H1 (cell line): ENCODE results near the gene CCDC154. TPM values are rescaled to one million over a fixed set of nuclear protein-coding genes. Genes with fewer than 3 reads are reported as not detected.

Source experiments
- CTCF ChIA-PET: fragments of 300-600 bp; sonication (Branson Sonifier 250); formaldehyde crosslinking; loops from one replicate; lab custom pipeline; 2021; ENCODE audit not compliant: partially characterized antibody; lab: Charles Lee
- POLR2A ChIA-PET: fragments of 300-600 bp; sonication (Branson Sonifier 250); formaldehyde crosslinking; loops from one replicate; lab custom pipeline; 2021; ENCODE audit warnings: inconsistent platforms; ENCODE audit not compliant: partially characterized antibody; lab: Charles Lee
- DNase-seq, 2 experiments: peaks; one replicate each; pipeline versions ENCODE4 v3.0.0 to v3.0.0-alpha.2; 2010 to 2022; ENCODE audit warnings: low spot score in 2 of 2, low read depth in 1 of 2, mixed read lengths in 1 of 2
- FAIRE-seq: peaks from 2 replicates; lab custom pipeline; 2011; peaks lifted over from hg19 to GRCh38; lab: Jason Lieb, UNC
- H2AFZ ChIP-seq: 2 replicates; pipeline ENCODE4 v1.8.1; 2012; ENCODE audit warnings: low read length, inconsistent platforms
- H2AK5ac ChIP-seq: 2 replicates; pipeline ENCODE4 v1.6.1; 2013; ENCODE audit warnings: low read depth, low read length
- H2BK120ac ChIP-seq: replicated peaks from 2 replicates; pipeline ENCODE3; 2013; ENCODE audit warnings: low read depth, low read length, inconsistent platforms
- H2BK12ac ChIP-seq: 2 replicates; pipeline ENCODE4 v1.6.1; 2013; ENCODE audit warnings: low read depth, low read length
- H2BK15ac ChIP-seq: 2 replicates; pipeline ENCODE4 v1.6.1; 2013; ENCODE audit warnings: low read length
- H2BK20ac ChIP-seq: 2 replicates; pipeline ENCODE4 v1.6.1; 2013; ENCODE audit warnings: low read length
- H2BK5ac ChIP-seq: 2 replicates; pipeline ENCODE4 v1.6.1; 2013; ENCODE audit warnings: low read depth, low read length
- H3K14ac ChIP-seq: 2 replicates; pipeline ENCODE4 v1.6.1; 2013; ENCODE audit warnings: inconsistent platforms; ENCODE audit not compliant: insufficient read length
- H3K18ac ChIP-seq: 2 replicates; pipeline ENCODE4 v1.6.1; 2013; ENCODE audit warnings: low read length; ENCODE audit errors: extremely low read depth
- H3K23ac ChIP-seq: 2 replicates; pipeline ENCODE4 v1.6.1; 2013; ENCODE audit warnings: inconsistent platforms; ENCODE audit not compliant: insufficient read length
- H3K23me2 ChIP-seq: 2 replicates; pipeline ENCODE4 v1.6.1; 2013; ENCODE audit warnings: low read depth, low read length
- H3K27ac ChIP-seq: 2 replicates; pipeline ENCODE4 v1.6.1; 2011; ENCODE audit warnings: low read depth, low read length, inconsistent platforms
- H3K27me3 ChIP-seq, 4 experiments: replicated peaks in 1 of 4; 1 replicate in 1 of 4; 2 replicates in 3 of 4; pipeline versions ENCODE4 v1.6.1 to v1.8.1; 2011 to 2013; ENCODE audit warnings: low read length in 3 of 4, mild to moderate bottlenecking in 3 of 4, inconsistent platforms in 2 of 4, mixed read lengths in 2 of 4, moderate library complexity in 1 of 4; ENCODE audit not compliant: control insufficient read depth in 3 of 4, insufficient read depth in 3 of 4; ENCODE audit errors: extremely low read depth in 1 of 4
- H3K36me3 ChIP-seq, 4 experiments: 2 replicates each; pipeline versions ENCODE4 v1.6.1 to v1.8.1; 2011 to 2013; ENCODE audit warnings: mild to moderate bottlenecking in 4 of 4, low read length in 3 of 4, moderate library complexity in 2 of 4, control low read depth in 1 of 4, inconsistent platforms in 1 of 4; ENCODE audit not compliant: insufficient read depth in 4 of 4, control insufficient read depth in 2 of 4
- H3K4ac ChIP-seq: replicated peaks from 2 replicates; pipeline ENCODE3; 2013; ENCODE audit warnings: low read length, low read depth, mixed read lengths, inconsistent platforms; ENCODE audit not compliant: insufficient read length
- H3K4me1 ChIP-seq, 4 experiments: replicated peaks in 1 of 4; 1 replicate in 1 of 4; 2 replicates in 3 of 4; pipeline versions ENCODE4 v1.6.1 to v1.8.1; 2011 to 2013; ENCODE audit warnings: low read length in 3 of 4, inconsistent platforms in 2 of 4, mixed read lengths in 1 of 4; ENCODE audit not compliant: insufficient read depth in 4 of 4, control insufficient read depth in 3 of 4
- H3K4me2 ChIP-seq, 2 experiments: 2 replicates each; pipeline versions ENCODE4 v1.6.1 to v1.8.1; 2011 to 2013; ENCODE audit warnings: low read depth in 2 of 2, low read length in 2 of 2, control low read depth in 1 of 2, inconsistent platforms in 1 of 2, mild to moderate bottlenecking in 1 of 2; ENCODE audit not compliant: insufficient read depth in 1 of 2
- H3K4me3 ChIP-seq, 4 experiments: fragments of 200-600, 300-600 bp in 1 of 4; sonication (generic), shearing (Covaris generic), sonication (Bioruptor Twin) in 1 of 4; 2 replicates each; pipeline versions ENCODE4 v1.5.1 to v1.8.1; 2011 to 2016; ENCODE audit warnings: low read length in 4 of 4, low read depth in 3 of 4, control low read depth in 2 of 4, inconsistent platforms in 2 of 4, mild to moderate bottlenecking in 2 of 4, mixed read lengths in 1 of 4, moderate library complexity in 1 of 4; ENCODE audit not compliant: insufficient read depth in 2 of 4; ENCODE audit errors: extremely low read depth in 1 of 4
- H3K56ac ChIP-seq: replicated peaks from 2 replicates; pipeline ENCODE3; 2013; ENCODE audit warnings: low read depth, mild to moderate bottlenecking, mixed read lengths, low read length, inconsistent platforms; ENCODE audit not compliant: insufficient read length
- H3K79me1 ChIP-seq: 2 replicates; pipeline ENCODE4 v1.6.1; 2013; ENCODE audit warnings: low read depth, low read length, control low read depth
- H3K79me2 ChIP-seq, 2 experiments: 2 replicates each; pipeline versions ENCODE4 v1.6.1 to v1.8.1; 2012 to 2013; ENCODE audit warnings: low read length in 2 of 2, mild to moderate bottlenecking in 2 of 2, inconsistent platforms in 1 of 2; ENCODE audit not compliant: insufficient read depth in 2 of 2, control insufficient read depth in 1 of 2
- H3K9ac ChIP-seq, 4 experiments: replicated peaks in 1 of 4; 1 replicate in 1 of 4; 2 replicates in 3 of 4; pipeline versions ENCODE4 v1.6.1 to v1.8.1; 2011 to 2013; ENCODE audit warnings: low read depth in 3 of 4, low read length in 3 of 4, control low read depth in 2 of 4, mild to moderate bottlenecking in 2 of 4, moderate library complexity in 2 of 4, inconsistent platforms in 1 of 4; ENCODE audit errors: extremely low read depth in 1 of 4
- H3K9me3 ChIP-seq, 2 experiments: 2 replicates each; pipeline versions ENCODE4 v1.6.1 to v1.8.1; 2012 to 2013; ENCODE audit warnings: mild to moderate bottlenecking in 2 of 2, moderate library complexity in 2 of 2, control low read depth in 1 of 2, inconsistent platforms in 1 of 2, low read depth in 1 of 2, low read length in 1 of 2, mixed read lengths in 1 of 2; ENCODE audit not compliant: insufficient read depth in 2 of 2
- H4K20me1 ChIP-seq, 2 experiments: replicated peaks in 1 of 2; 2 replicates each; pipeline versions ENCODE3 to v1.8.1; 2011 to 2013; ENCODE audit warnings: inconsistent platforms in 2 of 2, low read length in 2 of 2, mild to moderate bottlenecking in 1 of 2; ENCODE audit not compliant: insufficient read depth in 2 of 2, control insufficient read depth in 1 of 2
- H4K5ac ChIP-seq: 2 replicates; pipeline ENCODE4 v1.6.1; 2013; ENCODE audit warnings: low read length, low read depth, mixed read lengths, inconsistent platforms; ENCODE audit not compliant: insufficient read length
- H4K8ac ChIP-seq: 2 replicates; pipeline ENCODE4 v1.8.0; 2013; ENCODE audit warnings: mild to moderate bottlenecking, moderate library complexity, low read length, inconsistent platforms; ENCODE audit not compliant: insufficient read depth; ENCODE audit errors: extremely low read depth
- H4K91ac ChIP-seq: replicated peaks from 2 replicates; pipeline ENCODE3; 2013; ENCODE audit warnings: low read length, mixed read lengths, inconsistent platforms; ENCODE audit not compliant: insufficient read length
- ATF2 ChIP-seq: IDR thresholded peaks from 2 replicates; pipeline ENCODE4 v1.6.1; 2012; ENCODE audit warnings: low read length, inconsistent platforms
- BACH1 ChIP-seq: IDR thresholded peaks from 2 replicates; pipeline ENCODE4 v1.6.1; 2012; ENCODE audit warnings: low read length, improper control_type of control experiment
- EZH2 ChIP-seq: fragments of 200-600 bp; sonication (generic); IDR thresholded peaks from 2 replicates; pipeline ENCODE4 v1.7.1; 2012; ENCODE audit warnings: low read depth, mild to moderate bottlenecking, moderate library complexity, low read length, inconsistent platforms; ENCODE audit not compliant: severe bottlenecking
- FOSL1 ChIP-seq: IDR thresholded peaks from 2 replicates; pipeline ENCODE4 v1.6.1; 2011; ENCODE audit warnings: mild to moderate bottlenecking, low read depth, low read length, moderate library complexity; ENCODE audit not compliant: insufficient read depth
- HDAC2 ChIP-seq, 2 experiments: fragments of 300-600 bp in 1 of 2; sonication (generic) in 1 of 2; IDR thresholded peaks; 2 replicates each; pipeline ENCODE4 v1.6.1; 2011 to 2012; ENCODE audit warnings: low read depth in 2 of 2, low read length in 2 of 2, mild to moderate bottlenecking in 2 of 2, moderate library complexity in 2 of 2, borderline replicate concordance in 1 of 2, inconsistent platforms in 1 of 2
- JUN ChIP-seq: IDR thresholded peaks from 2 replicates; pipeline ENCODE4 v1.6.1; 2011; ENCODE audit warnings: low read depth, mild to moderate bottlenecking, improper control_type of control experiment, low read length
- KDM5A ChIP-seq: fragments of 200-600 bp; IDR thresholded peaks from 2 replicates; pipeline ENCODE4 v1.7.1; 2012; ENCODE audit warnings: mild to moderate bottlenecking, low read length, inconsistent platforms, mixed read lengths
- SIRT6 ChIP-seq: IDR thresholded peaks from one replicate; pipeline ENCODE4 v1.7.1; 2012; ENCODE audit warnings: low read length, inconsistent platforms
- TCF12 ChIP-seq: IDR thresholded peaks from 2 replicates; pipeline ENCODE4 v1.6.1; 2011; ENCODE audit warnings: low read depth, mild to moderate bottlenecking, low read length
- WGBS, 2 experiments: shearing (Covaris generic) in 1 of 2; methylation state at CpG; one replicate each; pipeline versions ENCODE4 v1.1.6 to v1.1.7; 2013 to 2015; ENCODE audit warnings: low lambda C conversion rate in 2 of 2, mixed read lengths in 2 of 2, inconsistent platforms in 1 of 2, low coverage in 1 of 2, missing lambda C conversion rate in 1 of 2; ENCODE audit not compliant: insufficient replicate concordance in 2 of 2, insufficient coverage in 1 of 2, insufficient read length in 1 of 2; ENCODE audit errors: extremely low coverage in 1 of 2, missing lambda C conversion rate in 1 of 2; 5-methylcytosine and 5-hydroxymethylcytosine counted together
- polyA plus RNA-seq, 7 experiments: library from polyadenylated mRNA; depleted of rRNA in 3 of 7; stranded (reverse) in 5 of 7; unstranded in 2 of 7; fragments of >200 nt in 5 of 7; fragments of 200-250 nt in 2 of 7; gene quantifications; 1 replicate in 5 of 7; 2 replicates in 1 of 7; 4 replicates in 1 of 7; pipeline versions ENCODE4 v1.2.1 to v1.2.3, GENCODE V29; 2011 to 2013; ENCODE audit warnings: missing spikeins in 2 of 7, mixed read lengths in 2 of 7
- total RNA-seq: library from RNA; stranded (reverse); fragmentation: NEBNext Ultra II Directional; extraction: Animal tissue kit (Norgen Biotek cat#: 25700); gene quantifications from 2 replicates; pipeline ENCODE4 v1.2.1, GENCODE V29; 2021

The CCDC154 gene
- total and polyA plus RNA-seq, 2 of the 8 experiments (the other 6 are each of a cell fraction or from before 2014, with no cell fraction given) = 0.15 to 0.88 TPM

- Histone ChIP-seq H3K79me2 (no peaks in the 10 kb centered on the region), H3K36me3 (peaks cover 0 to 35% (median 14%) of the 10 kb centered on the region in 4 experiments; a peak in 6 of 8 replicates), H2BK15ac (no peak overlapping the region), H3K9ac (no peak overlapping the region), H3K27ac (no peak overlapping the region), H3K4me1 (no peaks in the 10 kb centered on the region), H4K20me1 (peaks cover 2 to 6% of the 10 kb centered on the region in 2 experiments), H4K5ac (no peak overlapping the region), H4K91ac (no peak overlapping the region), H2BK120ac (no peak overlapping the region), H2BK5ac (no peak overlapping the region), H3K4me2 (no peak overlapping the region), H3K14ac (no peak overlapping the region), H2BK12ac (no peak overlapping the region), H3K18ac (no peak overlapping the region), H3K27me3 (no peaks in the 10 kb centered on the region), H3K23me2 (no peaks in the 10 kb centered on the region), H3K23ac (no peak overlapping the region), H3K79me1 (no peaks in the 10 kb centered on the region; the same call in 1 of the 2 replicates), H3K9me3 (no peaks in the 10 kb centered on the region), H3K4me3 (no peak overlapping the region), H3K4ac (no peak overlapping the region), H2BK20ac (no peak overlapping the region), H3K56ac (no peak overlapping the region), H4K8ac (no peak overlapping the region), H2AFZ (no peak overlapping the region), H2AK5ac (no peak overlapping the region)
- 94% methylated on average over 37 of the region's 41 CpGs; no CpG with 5 or more reads in 1 of the 2 experiments for WGBS, 2 experiments
- ChIA-PET CTCF (interaction anchor here (0.5 to 1.4 kb wide), 3 partner anchors 12 to 91 kb away, joined by 3 to 5 read pairs (median 3); partner anchors contain the start of gene CCDC154), POLR2A (interaction anchor here (1.1 to 1.3 kb wide), 2 partner anchors 12 kb away, joined by 3 to 4 read pairs; no protein-coding TSS in a partner anchor)
- FAIRE-seq (no peak), DNase-seq (no peak)
- TF ChIP-seq ATF2 (no peak), BACH1 (no peak), EZH2 (no peak), JUN (no peak), HDAC2 (IDR thresholded peaks at IDR 0.05; ENCODE audit: borderline replicate concordance in 1 of 2, low read depth in 2 of 2, low read length in 2 of 2) (no peak), KDM5A (no peak), SIRT6 (no peak), FOSL1 (no peak), TCF12 (no peak)
These were observed 11.1 kb upstream of the CCDC154 start for GRCh38 chr16:1455190-1456171.
